ENCODE results near the gene SCN4B.

GRCh38 chr11:118108513-118108912 lies 44.1 kb downstream of the SCN4B start:
- TF ChIP-seq CTCF (IDR thresholded peaks at IDR 0.05) (no peak), EZH2 (IDR thresholded peaks at IDR 0.05) (no peak), EZH2phosphoT487 (IDR thresholded peaks at IDR 0.05) (no peak)

All from neural progenitor cell (in vitro differentiated cells).